T-cell (primary cell): ENCODE data around the gene MICAL2. TPM values are rescaled to one million over a fixed set of nuclear protein-coding genes. Genes with fewer than 3 reads are reported as not detected.

Experiments
- ATAC-seq, 4 experiments: fragments of 200-7000 bp in 3 of 4; fragments of 150-1000 bp in 1 of 4; cut with Tn5 transposase; replicated peaks in 1 of 4; 1 replicate in 3 of 4; 2 replicates in 1 of 4; pipeline ENCODE4 v1.10.0; 2021; ENCODE audit warnings: moderate library complexity in 3 of 4, mild to moderate bottlenecking in 2 of 4, moderate number of reproducible peaks in 1 of 4
- CTCF ChIA-PET, 2 donors: fragments of 300-600 bp; sonication (Branson Sonifier 250); formaldehyde crosslinking; loops; one replicate each; lab custom pipeline; 2022; ENCODE audit warnings: antibody characterized with exemption in 2 of 2; lab: Charles Lee
- POLR2A ChIA-PET, 2 donors: fragments of 300-600 bp; sonication (Branson Sonifier 250); formaldehyde crosslinking; loops; one replicate each; lab custom pipeline; 2022; ENCODE audit warnings: antibody characterized with exemption in 2 of 2; lab: Charles Lee
- DNase-seq, 35 experiments: peaks; one replicate each; pipeline versions ENCODE4 v3.0.0 to v3.0.0-alpha.2; 2013 to 2023
- H3K27ac ChIP-seq: one replicate; pipeline ENCODE4 v1.5.1; 2013; ENCODE audit warnings: low read length
- H3K27me3 ChIP-seq, 2 experiments: replicated peaks in 1 of 2; 1 replicate in 1 of 2; 2 replicates in 1 of 2; pipeline versions ENCODE4 v1.6.1 to v1.7.0; 2013; ENCODE audit warnings: low read length in 1 of 2, mixed read lengths in 1 of 2; ENCODE audit not compliant: control insufficient read depth in 2 of 2, insufficient read depth in 2 of 2; ENCODE audit errors: extremely low read depth in 1 of 2
- H3K36me3 ChIP-seq, 2 donors: 1 replicate in 1 of 2; 2 replicates in 1 of 2; pipeline versions ENCODE4 v1.6.1 to v1.7.0; 2013; ENCODE audit warnings: low read length in 1 of 2; ENCODE audit not compliant: control insufficient read depth in 2 of 2, insufficient read depth in 1 of 2; ENCODE audit errors: extremely low read depth in 1 of 2
- H3K4me1 ChIP-seq, 2 experiments: 1 replicate in 1 of 2; 2 replicates in 1 of 2; pipeline versions ENCODE4 v1.6.1 to v1.7.0; 2013; ENCODE audit warnings: low read length in 2 of 2, mixed read lengths in 1 of 2; ENCODE audit not compliant: insufficient read depth in 2 of 2, control insufficient read depth in 1 of 2; ENCODE audit errors: extremely low read depth in 1 of 2
- H3K4me3 ChIP-seq, 2 donors: 1 replicate in 1 of 2; 2 replicates in 1 of 2; pipeline versions ENCODE4 v1.5.1 to v1.7.0; 2013; ENCODE audit warnings: mild to moderate bottlenecking in 2 of 2, low read length in 1 of 2, moderate library complexity in 1 of 2; ENCODE audit not compliant: control insufficient read depth in 1 of 2; ENCODE audit errors: extremely low read depth in 1 of 2
- H3K9me3 ChIP-seq: 2 replicates; pipeline ENCODE4 v1.7.0; 2013
- H3K27ac Mint-ChIP-seq, 2 donors: one replicate each; pipeline ENCODE4 v1.8.0; 2020 to 2021; ENCODE audit warnings: mild to moderate bottlenecking in 2 of 2, mixed read lengths in 2 of 2
- H3K27me3 Mint-ChIP-seq, 2 donors: one replicate each; pipeline ENCODE4 v1.8.0; 2021 to 2022; ENCODE audit warnings: mixed read lengths in 2 of 2
- H3K36me3 Mint-ChIP-seq: one replicate; pipeline ENCODE4 v1.8.0; 2021; ENCODE audit warnings: mixed read lengths
- H3K4me1 Mint-ChIP-seq, 3 donors: one replicate each; pipeline ENCODE4 v1.8.0; 2020 to 2022; ENCODE audit warnings: mixed read lengths in 3 of 3, mild to moderate bottlenecking in 1 of 3
- H3K4me3 Mint-ChIP-seq, 3 donors: one replicate each; pipeline ENCODE4 v1.8.0; 2020 to 2022; ENCODE audit warnings: mild to moderate bottlenecking in 3 of 3, mixed read lengths in 3 of 3, moderate library complexity in 3 of 3
- H3K9me3 Mint-ChIP-seq, 3 donors: one replicate each; pipeline ENCODE4 v1.8.0; 2020 to 2022; ENCODE audit warnings: mixed read lengths in 3 of 3
- WGBS: methylation state at CpG from one replicate; pipeline ENCODE4 v1.1.5; 2013; ENCODE audit warnings: missing lambda C conversion rate; ENCODE audit not compliant: insufficient coverage; 5-methylcytosine and 5-hydroxymethylcytosine counted together
- total RNA-seq, 35 experiments: library from RNA in 6 of 35; stranded (reverse) in 6 of 35; fragments of 120-200 nt in 1 of 35; gene quantifications; one replicate each; pipeline versions ENCODE4 v1.2.1 to v1.2.4 and lab custom pipeline; 2013 to 2026

The MICAL2 gene
- total RNA-seq, 5 donors from 2014 or later (not counting 1 experiment from before 2014, with no cell fraction given), result 13.7 to 38.7 (median 22.9) TPM

DNA sequence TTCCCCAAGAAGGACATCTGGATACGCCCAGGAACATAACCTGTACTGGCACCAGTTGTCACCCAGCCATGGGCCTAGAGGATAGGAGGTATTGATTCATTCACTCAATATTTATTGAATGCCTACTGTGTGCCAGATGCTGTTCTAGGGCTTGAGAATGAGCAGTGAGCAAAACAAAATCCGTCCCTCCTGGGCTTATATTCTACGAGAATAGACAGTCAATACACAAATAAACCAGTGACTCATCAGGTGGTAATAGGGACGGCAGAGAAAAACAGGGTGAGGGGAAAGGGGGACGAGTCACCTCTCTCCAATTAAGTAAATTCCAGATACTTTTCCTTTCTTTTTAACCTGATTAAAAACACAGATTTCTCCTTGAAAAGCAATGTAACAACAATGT, 103.5 kb downstream of the MICAL2 start:
- H3K36me3 ChIP-seq, result peaks cover 4 to 73% of the 10 kb centered on the region in 2 donors
- no peak overlapping the region for H3K4me3 ChIP-seq
- WGBS, result no CpG with 5 or more reads among the region's 5 CpGs
- H3K27me3 ChIP-seq, result no peaks in the 10 kb centered on the region
- no peaks in the 10 kb centered on the region for H3K9me3 ChIP-seq
- no peaks in the 10 kb centered on the region for H3K9me3 Mint-ChIP-seq
- H3K4me1 Mint-ChIP-seq, result peaks cover 8 to 24% (median 17%) of the 10 kb centered on the region in 3 donors
- no peak overlapping the region for H3K27ac Mint-ChIP-seq
- no peaks in the 10 kb centered on the region for H3K27me3 Mint-ChIP-seq
- ChIA-PET CTCF (no interaction called here), POLR2A (no interaction called here)
- H3K36me3 Mint-ChIP-seq, result peaks cover 52% of the 10 kb centered on the region
- H3K4me1 ChIP-seq, result peaks cover 0 to 24% of the 10 kb centered on the region in 2 experiments
- H3K27ac ChIP-seq, result no peak overlapping the region
- no peak overlapping the region for H3K4me3 Mint-ChIP-seq
- ATAC-seq (no peak), DNase-seq (no peak)

DNA sequence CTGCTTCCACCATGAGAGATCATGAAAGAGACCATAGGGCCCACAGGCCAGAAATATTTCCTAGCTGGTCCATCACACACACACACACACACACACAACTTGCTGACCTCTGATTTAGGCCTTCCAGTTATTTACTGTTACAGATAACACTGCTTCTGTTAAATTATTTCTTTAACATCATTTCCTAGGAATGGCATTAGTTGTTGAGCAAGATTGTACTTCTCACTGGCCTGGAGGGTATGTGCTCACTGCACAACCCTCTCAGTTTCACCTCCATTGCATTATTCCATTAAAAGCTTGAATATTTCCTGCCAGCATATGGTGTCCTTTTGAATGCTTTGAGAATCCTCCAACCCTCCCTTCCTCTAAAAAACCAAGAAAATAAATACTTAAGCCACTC, 104.4 kb downstream of the MICAL2 start:
- no peaks in the 10 kb centered on the region for H3K9me3 Mint-ChIP-seq
- H3K27ac Mint-ChIP-seq, result peak overlapping the region in 1 of 2 donors; percentile 44

DNA sequence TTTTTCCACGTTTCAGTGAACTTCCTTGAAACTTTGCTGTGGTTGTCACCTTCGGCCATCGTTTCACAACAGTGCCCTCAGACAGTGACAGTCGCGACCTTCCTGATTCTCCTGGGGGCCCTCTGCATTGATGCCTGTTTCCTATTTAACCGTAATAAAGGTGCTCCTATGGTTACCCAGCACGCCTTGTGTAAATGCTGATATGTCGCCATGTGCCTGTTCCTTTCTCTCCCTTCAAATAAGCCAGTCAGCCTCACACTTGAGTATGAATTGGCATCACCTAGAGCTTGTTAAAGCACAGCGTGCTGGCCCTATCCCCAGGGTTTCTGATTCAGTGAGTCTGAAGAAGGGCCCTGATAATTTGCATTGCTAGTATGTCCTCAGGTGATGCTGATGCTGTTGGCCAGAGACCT, 104.8 kb downstream of the MICAL2 start:
- no peaks in the 10 kb centered on the region for H3K27me3 Mint-ChIP-seq
- H3K27ac ChIP-seq, result peak overlapping the region; percentile 64
- H3K36me3 ChIP-seq, result peaks cover 0 to 70% of the 10 kb centered on the region in 2 donors
- ATAC-seq (peak in 1 of 4 experiments; percentile 29), DNase-seq (peak in 3 of 35 experiments; percentile 24 to 40 (median 26))
- ChIA-PET POLR2A (interaction anchor here in 1 of 2 donors (1.6 kb wide), 1 partner anchor 10 kb away, joined by 12 read pairs; no protein-coding TSS in a partner anchor), CTCF (interaction anchor here in 1 of 2 donors (0.8 to 1.3 kb wide), 2 partner anchors 10 to 21 kb away, joined by 3 to 10 read pairs; no protein-coding TSS in a partner anchor)
- no peak overlapping the region for H3K4me3 ChIP-seq
- H3K27me3 ChIP-seq, result no peaks in the 10 kb centered on the region
- H3K9me3 ChIP-seq, result no peaks in the 10 kb centered on the region
- no peak overlapping the region for H3K4me3 Mint-ChIP-seq
- peak overlapping the region in 1 of 2 donors; percentile 44 for H3K27ac Mint-ChIP-seq
- H3K4me1 ChIP-seq, result peaks cover 0 to 24% of the 10 kb centered on the region in 2 experiments
- 62% methylated on average over 6 of the region's 9 CpGs for WGBS
- H3K9me3 Mint-ChIP-seq, result no peaks in the 10 kb centered on the region
- H3K4me1 Mint-ChIP-seq, result peaks cover 8 to 22% (median 17%) of the 10 kb centered on the region in 3 donors
- peaks cover 54% of the 10 kb centered on the region for H3K36me3 Mint-ChIP-seq

More for the DNA sequence above, 104.4 kb downstream of the MICAL2 start:
- peaks cover 0 to 24% of the 10 kb centered on the region in 2 experiments for H3K4me1 ChIP-seq
- H3K4me3 ChIP-seq, result no peak overlapping the region
- peaks cover 52% of the 10 kb centered on the region for H3K36me3 Mint-ChIP-seq
- peaks cover 8 to 22% (median 17%) of the 10 kb centered on the region in 3 donors for H3K4me1 Mint-ChIP-seq
- ATAC-seq (no peak), DNase-seq (no peak)
- no peak overlapping the region for H3K4me3 Mint-ChIP-seq
- H3K9me3 ChIP-seq, result no peaks in the 10 kb centered on the region
- ChIA-PET POLR2A (interaction anchor here in 1 of 2 donors (1.6 kb wide), 1 partner anchor 10 kb away, joined by 12 read pairs; no protein-coding TSS in a partner anchor), CTCF (no interaction called here)
- H3K27me3 ChIP-seq, result no peaks in the 10 kb centered on the region
- peak overlapping the region; percentile 64 for H3K27ac ChIP-seq
- H3K36me3 ChIP-seq, result peaks cover 0 to 73% of the 10 kb centered on the region in 2 donors
- no peaks in the 10 kb centered on the region for H3K27me3 Mint-ChIP-seq

DNA sequence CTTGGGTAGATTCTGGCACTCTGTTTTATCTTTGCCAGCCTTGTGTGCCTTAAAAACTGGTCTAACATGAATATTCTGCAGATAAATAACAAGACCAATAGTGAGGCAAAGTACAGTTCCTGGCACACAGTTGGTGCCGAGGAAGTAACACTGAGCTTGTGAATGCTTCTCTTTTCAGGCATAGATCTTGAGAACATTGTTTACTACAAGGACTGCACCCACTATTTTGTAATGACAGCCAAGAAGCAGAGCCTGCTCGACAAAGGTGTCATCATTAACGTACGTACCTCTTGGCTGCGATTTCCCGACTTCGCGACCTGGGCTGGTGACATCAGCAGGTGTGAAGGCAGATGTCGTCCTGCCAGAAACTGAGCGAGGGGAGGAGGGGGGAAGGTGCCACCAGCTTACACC, 105.7 kb downstream of the MICAL2 start:
- ATAC-seq (peak in 3 of 4 experiments; percentile 23 to 65 (median 26)), DNase-seq (peak in 25 of 35 experiments; percentile 18 to 70 (median 40))
- no peak overlapping the region for H3K4me3 Mint-ChIP-seq
- ChIA-PET CTCF (interaction anchor here in 1 of 2 donors (0.9 to 1.3 kb wide), 3 partner anchors 8 to 20 kb away, joined by 3 to 10 read pairs (median 5); no protein-coding TSS in a partner anchor), POLR2A (interaction anchor here in 1 of 2 donors (1.6 kb wide), 1 partner anchor 9 kb away, joined by 12 read pairs; no protein-coding TSS in a partner anchor)
- 69% methylated on average over 10 of the region's 10 CpGs for whole genome bisulfite sequencing
- Histone ChIP-seq H3K27me3 (no peaks in the 10 kb centered on the region), H3K27ac (peak overlapping the region; percentile 64), H3K36me3 (peaks cover 2 to 64% of the 10 kb centered on the region in 2 donors), H3K4me1 (peaks cover 0 to 24% of the 10 kb centered on the region in 2 experiments), H3K9me3 (no peaks in the 10 kb centered on the region), H3K4me3 (no peak overlapping the region)
- peak overlapping the region in 1 of 2 donors; percentile 22 for H3K27ac Mint-ChIP-seq
- H3K27me3 Mint-ChIP-seq, result no peaks in the 10 kb centered on the region
- H3K36me3 Mint-ChIP-seq, result peaks cover 51% of the 10 kb centered on the region
- no peaks in the 10 kb centered on the region for H3K9me3 Mint-ChIP-seq
- H3K4me1 Mint-ChIP-seq, result peaks cover 12 to 26% (median 17%) of the 10 kb centered on the region in 3 donors

DNA sequence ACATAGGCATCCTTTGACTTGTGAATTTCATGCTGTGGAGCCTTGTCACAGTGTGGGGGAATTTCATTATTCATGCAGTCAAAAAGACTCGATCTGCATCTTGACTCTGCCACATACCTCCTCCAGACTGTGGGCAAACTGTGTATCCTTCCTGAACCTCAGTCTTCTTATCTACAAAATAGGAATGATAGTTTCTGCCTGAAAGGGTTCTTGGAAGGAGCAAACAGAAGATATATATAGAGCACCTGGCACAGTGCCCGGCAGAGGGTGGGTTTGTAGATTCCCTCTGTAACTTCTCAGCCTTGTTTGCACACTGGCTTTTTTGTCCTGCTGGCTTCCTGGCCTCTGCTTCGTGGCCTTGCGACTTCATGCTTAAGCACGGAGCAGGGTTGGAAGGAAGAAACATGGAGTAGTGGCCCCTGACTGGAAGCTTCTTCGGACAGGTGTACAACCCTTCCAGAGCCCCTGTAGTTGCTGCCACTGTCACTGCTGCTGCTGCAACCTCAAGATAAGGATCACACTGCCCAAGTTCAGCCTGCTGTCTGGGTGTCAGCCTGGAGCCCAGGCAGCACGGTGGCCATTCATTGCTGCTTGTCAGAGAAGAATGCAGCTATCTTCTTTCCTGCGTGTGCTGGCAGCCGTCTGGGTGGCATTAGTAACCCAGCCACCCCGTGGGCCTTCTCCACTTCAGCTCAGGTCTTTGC, 106.4 kb downstream of the MICAL2 start:
- Mint-ChIP-seq H3K9me3 (no peaks in the 10 kb centered on the region), H3K27ac (peak overlapping the region in 1 of 2 donors; percentile 22), H3K27me3 (no peaks in the 10 kb centered on the region), H3K4me3 (no peak overlapping the region), H3K4me1 (peaks cover 18 to 34% (median 23%) of the 10 kb centered on the region in 3 donors), H3K36me3 (peaks cover 56% of the 10 kb centered on the region)
- H3K4me3 ChIP-seq, result no peak overlapping the region
- ATAC-seq, result peak in 1 of 4 experiments; percentile 16
- peaks cover 1 to 30% of the 10 kb centered on the region in 2 experiments for H3K4me1 ChIP-seq
- H3K27ac ChIP-seq, result peak overlapping the region; percentile 64
- ChIA-PET CTCF (interaction anchor here in 1 of 2 donors (0.9 to 1.3 kb wide), 3 partner anchors 8 to 20 kb away, joined by 3 to 10 read pairs (median 5); no protein-coding TSS in a partner anchor), POLR2A (interaction anchor here in 1 of 2 donors (1.6 kb wide), 1 partner anchor 8 kb away, joined by 12 read pairs; no protein-coding TSS in a partner anchor)
- no peaks in the 10 kb centered on the region for H3K9me3 ChIP-seq
- H3K36me3 ChIP-seq, result peaks cover 2 to 64% of the 10 kb centered on the region in 2 donors
- no peak for DNase-seq
- 63% methylated on average over 6 of the region's 10 CpGs for WGBS
- H3K27me3 ChIP-seq, result no peaks in the 10 kb centered on the region

DNA sequence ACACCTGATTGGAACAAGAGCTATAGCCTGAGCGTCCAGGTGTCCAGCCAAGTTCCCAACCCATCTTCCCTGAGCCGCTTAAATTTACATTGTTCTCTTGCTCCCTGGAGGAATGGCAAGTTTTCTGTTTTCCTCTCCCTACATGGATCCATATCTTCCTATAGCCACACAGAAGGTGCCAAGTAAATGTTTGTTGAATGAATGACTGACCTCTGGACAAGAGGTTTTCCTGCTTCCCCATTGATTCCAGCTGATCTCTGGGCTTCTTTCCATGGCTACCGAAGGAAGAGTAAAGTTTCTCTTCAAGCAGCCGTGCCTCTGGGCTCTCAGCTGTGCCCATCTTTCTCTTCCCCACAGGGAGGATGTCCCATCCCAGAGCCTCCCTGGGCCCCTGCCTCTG, 107.5 kb downstream of the MICAL2 start:
- ATAC-seq (no peak), DNase-seq (no peak)
- Histone ChIP-seq H3K9me3 (no peaks in the 10 kb centered on the region), H3K4me3 (no peak overlapping the region), H3K4me1 (peaks cover 6 to 41% of the 10 kb centered on the region in 2 experiments), H3K36me3 (peaks cover 2 to 58% of the 10 kb centered on the region in 2 donors), H3K27ac (no peak overlapping the region), H3K27me3 (no peaks in the 10 kb centered on the region)
- Mint-ChIP-seq H3K36me3 (peaks cover 56% of the 10 kb centered on the region), H3K4me1 (peaks cover 27 to 44% (median 29%) of the 10 kb centered on the region in 3 donors), H3K4me3 (no peak overlapping the region), H3K27me3 (no peaks in the 10 kb centered on the region), H3K9me3 (no peaks in the 10 kb centered on the region), H3K27ac (no peak overlapping the region)
- ChIA-PET CTCF (no interaction called here), POLR2A (no interaction called here)
- WGBS, result no CpG with 5 or more reads among the region's 4 CpGs
